ENCODE measurements around the gene YEATS4. TPM values are rescaled to one million over a fixed set of nuclear protein-coding genes. Genes with fewer than 3 reads are reported as not detected.

YEATS4 gene
- total and polyA plus RNA-seq, 4 experiments from 2014 or later, result 18.2 to 57.5 (median 32.3) TPM

DNA sequence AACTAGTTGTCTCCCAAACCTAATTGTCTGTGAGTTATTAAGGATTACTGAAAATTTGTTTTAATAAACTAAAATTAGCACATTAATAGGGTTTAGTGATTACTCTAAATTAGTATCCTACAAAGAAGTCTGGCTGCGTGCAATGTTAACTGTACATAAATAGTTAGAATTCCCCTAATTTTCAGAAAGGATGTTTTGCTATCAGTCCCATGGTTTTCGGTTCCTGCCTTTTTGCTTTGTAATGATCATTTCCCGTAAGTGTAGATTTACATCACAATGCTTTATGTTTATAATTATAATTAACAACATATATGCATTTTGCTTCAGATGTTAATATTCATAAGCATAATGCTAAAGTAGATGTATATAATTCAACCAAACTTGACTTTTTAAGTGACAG is 31.1 kb upstream of the YEATS4 start:
- Histone ChIP-seq H3K27me3 (ENCODE audit: insufficient read depth, low read length) (no peaks in the 10 kb centered on the region), H3K9me3 (ENCODE audit: control insufficient read depth in 1 of 2, low read length in 2 of 2) (no peaks in the 10 kb centered on the region), H3K36me3 (ENCODE audit: insufficient read depth, low read length) (no peaks in the 10 kb centered on the region), H3K27ac (ENCODE audit: low read depth, low read length) (peak overlapping the region; percentile 72), H3K4me3 (ENCODE audit: low read length in 2 of 2) (no peak overlapping the region), H3K4me1 (ENCODE audit: insufficient read depth, low read length) (peaks cover 42% of the 10 kb centered on the region)
- ChIA-PET CTCF (ENCODE audit: partially characterized antibody) (no interaction called here), POLR2A (ENCODE audit: partially characterized antibody) (interaction anchor here (1.3 to 6.2 kb wide), 2 partner anchors 9 to 30 kb away, joined by 4 to 73 read pairs; partner anchors contain the start of gene YEATS4)
- Mint-ChIP-seq H3K4me1 (peaks cover 29 to 55% (median 44%) of the 10 kb centered on the region in 4 donors), H3K36me3 (peaks cover 6 to 22% of the 10 kb centered on the region in 2 donors), H3K27ac (peak overlapping the region; percentile 81 to 99 (median 96)), H3K27me3 (no peaks in the 10 kb centered on the region), H3K4me3 (peak overlapping the region; percentile 23 to 96 (median 59)), H3K9me3 (no peaks in the 10 kb centered on the region)
- intact Hi-C loops (cut with micrococcal nuclease), result no loop called here
- no peak for DNase-seq

DNA sequence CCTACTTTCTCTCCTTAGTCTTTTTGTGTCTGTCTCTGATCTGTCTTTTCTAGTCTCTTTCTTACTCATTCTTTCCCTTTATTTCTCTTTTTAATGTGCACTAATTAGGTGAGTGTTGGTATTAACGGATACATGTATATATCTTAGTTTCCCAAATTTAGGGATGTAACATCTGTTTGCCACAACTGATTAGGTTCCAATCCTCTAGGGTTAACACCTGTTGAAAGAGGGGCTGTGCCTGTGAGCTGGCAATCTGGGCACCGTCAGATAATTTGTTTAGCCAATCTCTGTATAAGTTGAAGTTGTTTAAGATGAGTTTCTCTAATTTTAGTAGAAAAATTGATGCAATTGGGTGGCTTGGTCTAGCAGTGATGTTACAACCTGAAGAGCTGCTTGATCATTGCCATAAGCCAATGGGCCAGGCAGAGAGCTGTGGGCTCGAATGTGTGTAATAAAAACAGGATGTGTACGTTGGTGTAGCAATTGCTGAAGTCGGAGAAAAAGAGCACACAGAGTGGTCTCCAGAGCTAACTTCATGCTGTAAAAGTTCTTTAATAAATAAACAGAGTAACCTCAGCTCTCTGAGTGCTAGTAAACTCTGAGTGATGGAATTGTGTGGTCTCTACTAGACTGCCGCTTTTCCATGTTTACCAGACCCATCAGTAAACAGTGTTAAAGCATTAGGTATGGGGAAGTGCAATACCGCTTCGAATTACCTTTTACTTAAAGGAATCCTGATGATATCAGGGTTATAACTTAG is 29.7 kb upstream of the YEATS4 start:
- CTCF ChIA-PET (ENCODE audit: partially characterized antibody), result interaction anchor here (0.8 to 7.4 kb wide), 9 partner anchors 9 to 270 kb away, joined by 3 to 82 read pairs (median 4); partner anchors contain the start of gene FRS2
- Mint-ChIP-seq H3K27me3 (no peaks in the 10 kb centered on the region), H3K4me1 (peaks cover 38 to 64% (median 50%) of the 10 kb centered on the region in 4 donors), H3K27ac (peak overlapping the region; percentile 81 to 99 (median 96)), H3K9me3 (no peaks in the 10 kb centered on the region), H3K36me3 (peaks cover 6 to 22% of the 10 kb centered on the region in 2 donors), H3K4me3 (peak overlapping the region; percentile 94 to 99 (median 96))
- intact Hi-C loops (cut with micrococcal nuclease), result loop anchor here (1.0 to 10.0 kb wide), 4 partner anchors 91 to 409 kb away; partner anchors contain the start of genes CCT2, CPSF6, FRS2 and RAB3IP
- peak; percentile 60 to 73 (median 65) for DNase-seq
- no peaks in the 10 kb centered on the region for H3K27me3 ChIP-seq (ENCODE audit: insufficient read depth, low read length)
- no peaks in the 10 kb centered on the region for H3K36me3 ChIP-seq (ENCODE audit: insufficient read depth, low read length)
- H3K27ac ChIP-seq (ENCODE audit: low read depth, low read length), result peak overlapping the region; percentile 72
- peaks cover 55% of the 10 kb centered on the region for H3K4me1 ChIP-seq (ENCODE audit: insufficient read depth, low read length)
- POLR2A ChIA-PET (ENCODE audit: partially characterized antibody), result interaction anchor here (0.8 to 6.2 kb wide), 27 partner anchors 8 to 914 kb away, joined by 3 to 73 read pairs (median 5); partner anchors contain the start of genes CCT2, CPSF6, FRS2 and MDM2
- no peaks in the 10 kb centered on the region for H3K9me3 ChIP-seq (ENCODE audit: control insufficient read depth in 1 of 2, low read length in 2 of 2)
- peak overlapping the region; percentile 0 to 49 for H3K4me3 ChIP-seq (ENCODE audit: low read length in 2 of 2)

DNA sequence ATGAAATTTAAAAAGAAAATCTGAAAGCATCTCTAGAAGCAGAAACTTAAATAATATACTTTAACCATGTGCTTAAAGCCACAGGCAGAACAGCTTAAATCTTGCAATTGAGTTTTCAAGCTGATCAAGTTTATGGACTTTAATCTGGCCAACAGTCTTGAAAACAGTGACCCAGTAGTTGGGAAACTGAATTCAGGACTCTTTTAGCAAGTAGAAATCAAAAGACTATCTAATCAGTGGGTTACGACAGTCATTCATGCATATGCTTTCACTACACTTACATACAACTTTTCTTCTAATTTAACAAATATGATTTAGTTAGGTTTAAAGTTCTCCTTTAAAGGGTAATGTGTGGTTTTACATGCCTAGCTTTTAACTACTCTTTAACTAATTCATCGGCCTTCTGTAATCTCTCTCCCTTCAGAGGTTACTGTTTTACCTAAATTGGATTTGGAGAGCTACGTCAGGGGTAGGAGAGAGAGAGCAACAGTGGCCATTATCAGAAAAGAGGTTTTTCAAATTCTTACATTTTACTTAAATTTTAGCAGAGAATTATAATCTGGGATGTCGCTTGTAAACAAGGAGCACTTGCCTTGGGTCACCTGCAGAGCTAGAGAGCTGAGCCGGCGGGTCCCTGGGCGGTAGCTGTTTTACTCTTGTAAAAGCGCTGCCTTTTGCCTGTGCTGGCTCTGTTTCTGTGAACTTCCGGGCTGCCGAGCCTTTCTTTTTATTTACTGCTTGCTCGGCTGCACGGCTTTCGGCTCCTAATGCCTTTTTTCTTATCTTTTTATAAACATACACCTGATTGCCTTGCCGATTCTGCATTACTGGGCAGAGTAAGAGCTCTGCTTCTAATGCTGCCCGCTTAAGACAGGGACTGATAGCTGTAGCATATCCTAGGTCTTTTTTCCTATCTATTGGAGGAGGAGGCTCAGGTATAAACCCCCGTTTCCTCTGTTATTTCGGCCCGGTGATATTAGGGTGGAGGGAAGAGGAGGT is 28.8 kb upstream of the YEATS4 start:
- peak; percentile 72 to 79 (median 74) for DNase-seq
- Mint-ChIP-seq H3K27ac (peak overlapping the region; percentile 81 to 99 (median 96)), H3K27me3 (no peaks in the 10 kb centered on the region), H3K36me3 (peaks cover 6 to 22% of the 10 kb centered on the region in 2 donors), H3K4me3 (peak overlapping the region; percentile 94 to 99 (median 96)), H3K9me3 (no peaks in the 10 kb centered on the region), H3K4me1 (peaks cover 36 to 64% (median 52%) of the 10 kb centered on the region in 4 donors)
- no peaks in the 10 kb centered on the region for H3K27me3 ChIP-seq (ENCODE audit: insufficient read depth, low read length)
- H3K4me3 ChIP-seq (ENCODE audit: low read length in 2 of 2), result peak overlapping the region; percentile 49 to 95
- ChIA-PET CTCF (ENCODE audit: partially characterized antibody) (interaction anchor here (0.6 to 7.4 kb wide), 11 partner anchors 8 to 654 kb away, joined by 3 to 82 read pairs (median 4); partner anchors contain the start of gene FRS2), POLR2A (ENCODE audit: partially characterized antibody) (interaction anchor here (0.7 to 6.2 kb wide), 43 partner anchors 7 to 914 kb away, joined by 3 to 73 read pairs (median 4); partner anchors contain the start of genes CCT2, CPSF6, FRS2 and MDM2)
- H3K9me3 ChIP-seq (ENCODE audit: control insufficient read depth in 1 of 2, low read length in 2 of 2), result no peaks in the 10 kb centered on the region
- intact Hi-C loops (cut with micrococcal nuclease), result loop anchor here (1.0 to 10.0 kb wide), 6 partner anchors 29 to 408 kb away; partner anchors contain the start of genes CCT2, CPSF6, FRS2 and RAB3IP
- H3K27ac ChIP-seq (ENCODE audit: low read depth, low read length), result peak overlapping the region; percentile 72
- H3K36me3 ChIP-seq (ENCODE audit: insufficient read depth, low read length), result no peaks in the 10 kb centered on the region
- H3K4me1 ChIP-seq (ENCODE audit: insufficient read depth, low read length), result peaks cover 60% of the 10 kb centered on the region

DNA sequence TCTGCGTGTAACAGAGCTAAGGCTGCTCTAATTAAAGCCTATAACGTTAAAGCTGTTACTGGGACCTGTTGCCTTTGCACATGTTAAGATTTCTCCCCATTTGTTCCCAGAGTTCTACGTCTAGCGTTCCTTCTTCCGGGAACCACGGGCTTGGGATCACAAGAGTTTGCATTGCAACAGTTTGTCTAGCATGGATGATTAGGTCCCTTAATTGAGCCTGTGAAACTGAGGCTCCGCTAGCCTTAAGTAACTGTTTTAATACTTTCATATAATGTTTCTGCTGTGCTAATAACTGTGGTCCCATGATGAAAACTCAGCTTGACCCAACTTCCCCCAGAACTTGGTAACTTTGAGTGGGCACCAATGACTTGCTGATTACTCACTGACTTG is 28.0 kb upstream of the YEATS4 start:
- no peaks in the 10 kb centered on the region for H3K9me3 Mint-ChIP-seq
- Histone ChIP-seq H3K27me3 (ENCODE audit: insufficient read depth, low read length) (no peaks in the 10 kb centered on the region), H3K27ac (ENCODE audit: low read depth, low read length) (peak overlapping the region; percentile 72), H3K36me3 (ENCODE audit: insufficient read depth, low read length) (no peaks in the 10 kb centered on the region), H3K9me3 (ENCODE audit: control insufficient read depth in 1 of 2, low read length in 2 of 2) (no peaks in the 10 kb centered on the region), H3K4me3 (ENCODE audit: low read length in 2 of 2) (peak overlapping the region; percentile 49 to 95), H3K4me1 (ENCODE audit: insufficient read depth, low read length) (peaks cover 60% of the 10 kb centered on the region)
- ChIA-PET POLR2A (ENCODE audit: partially characterized antibody) (interaction anchor here (0.7 to 6.2 kb wide), 35 partner anchors 10 to 913 kb away, joined by 3 to 73 read pairs (median 4); partner anchors contain the start of genes CCT2, CPSF6, FRS2 and MDM2), CTCF (ENCODE audit: partially characterized antibody) (interaction anchor here (1.3 to 7.4 kb wide), 5 partner anchors 26 to 241 kb away, joined by 3 to 82 read pairs (median 12); no protein-coding TSS in a partner anchor)
- H3K27me3 Mint-ChIP-seq, result no peaks in the 10 kb centered on the region
- DNase-seq, result no peak
- peak overlapping the region; percentile 81 to 99 (median 96) for H3K27ac Mint-ChIP-seq
- H3K4me3 Mint-ChIP-seq, result peak overlapping the region; percentile 94 to 99 (median 96)
- H3K4me1 Mint-ChIP-seq, result peaks cover 36 to 63% (median 51%) of the 10 kb centered on the region in 4 donors
- intact Hi-C loops (cut with micrococcal nuclease), result loop anchor here (1.0 to 10.0 kb wide), 5 partner anchors 28 to 407 kb away; partner anchors contain the start of genes CPSF6, FRS2, RAB3IP and YEATS4
- H3K36me3 Mint-ChIP-seq, result peaks cover 5 to 19% of the 10 kb centered on the region in 2 donors

DNA sequence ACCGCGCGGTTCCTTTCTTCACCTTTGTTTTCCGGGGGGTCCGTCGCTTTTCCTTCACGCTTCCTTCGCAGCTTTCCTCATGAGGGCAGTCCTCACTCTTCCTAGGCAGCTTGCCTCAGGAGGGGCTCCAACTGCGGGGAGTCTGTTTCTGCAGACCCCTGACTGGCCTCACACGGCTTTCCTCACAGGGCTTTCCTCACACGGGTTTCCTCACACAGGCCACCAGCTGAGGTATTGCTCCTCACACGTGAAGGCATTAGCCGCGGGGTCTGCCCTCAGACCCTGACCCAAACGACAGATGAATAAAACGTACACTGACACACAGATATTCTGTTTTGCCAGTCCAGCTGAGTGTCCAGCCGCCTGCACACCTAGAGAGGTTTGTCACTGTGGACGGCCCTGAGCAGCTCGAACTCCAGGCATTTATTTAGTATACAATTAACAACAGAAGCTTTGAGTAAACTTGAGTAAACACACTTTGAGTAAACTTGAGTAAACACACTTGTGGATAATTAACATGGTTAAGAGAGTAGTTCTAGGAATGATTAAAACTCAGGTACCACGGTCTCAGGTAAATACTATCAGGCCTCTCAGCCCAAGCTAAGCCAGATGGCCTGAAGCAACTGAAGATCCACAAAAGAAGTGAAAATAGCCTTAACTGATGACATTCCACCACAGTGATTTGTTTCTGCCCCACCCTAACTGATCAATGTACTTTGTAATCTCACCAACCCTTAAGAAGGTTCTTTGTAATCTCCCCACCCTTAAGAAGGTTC is 27.4 kb upstream of the YEATS4 start:
- peak overlapping the region in 1 of 2 donors; percentile 49 for H3K4me3 ChIP-seq (ENCODE audit: low read length in 2 of 2)
- H3K27me3 Mint-ChIP-seq, result no peaks in the 10 kb centered on the region
- H3K27ac Mint-ChIP-seq, result peak overlapping the region; percentile 81 to 99 (median 96)
- H3K36me3 ChIP-seq (ENCODE audit: insufficient read depth, low read length), result no peaks in the 10 kb centered on the region
- no peak for DNase-seq
- ChIA-PET CTCF (ENCODE audit: partially characterized antibody) (interaction anchor here (1.3 to 7.4 kb wide), 5 partner anchors 25 to 240 kb away, joined by 3 to 82 read pairs (median 12); no protein-coding TSS in a partner anchor), POLR2A (ENCODE audit: partially characterized antibody) (interaction anchor here (0.8 to 6.2 kb wide), 21 partner anchors 9 to 407 kb away, joined by 3 to 73 read pairs (median 5); partner anchors contain the start of genes CCT2, CPSF6, FRS2 and RAB3IP)
- H3K4me3 Mint-ChIP-seq, result peak overlapping the region; percentile 94 to 99 (median 96)
- intact Hi-C loops (cut with micrococcal nuclease), result loop anchor here (1.0 to 10.0 kb wide), 5 partner anchors 27 to 407 kb away; partner anchors contain the start of genes CPSF6, FRS2, RAB3IP and YEATS4
- H3K9me3 ChIP-seq (ENCODE audit: control insufficient read depth in 1 of 2, low read length in 2 of 2), result no peaks in the 10 kb centered on the region
- no peaks in the 10 kb centered on the region for H3K27me3 ChIP-seq (ENCODE audit: insufficient read depth, low read length)
- no peaks in the 10 kb centered on the region for H3K9me3 Mint-ChIP-seq
- peak overlapping the region; percentile 72 for H3K27ac ChIP-seq (ENCODE audit: low read depth, low read length)
- peaks cover 3 to 17% of the 10 kb centered on the region in 2 donors for H3K36me3 Mint-ChIP-seq
- peaks cover 36 to 63% (median 50%) of the 10 kb centered on the region in 4 donors for H3K4me1 Mint-ChIP-seq
- H3K4me1 ChIP-seq (ENCODE audit: insufficient read depth, low read length), result peaks cover 60% of the 10 kb centered on the region

All from CD4-positive, alpha-beta memory T cell (primary cell).